Trophoblast cell (in vitro differentiated cells and primary cell): ENCODE data around the gene HCFC2.
"Not testable (repeated sequence)": the region's sequence is repeated elsewhere in the genome, so short reads cannot be mapped to it uniquely, and the experiment has no call there.

Source experiments
- DNase-seq, 2 donors: peaks; one replicate each; pipeline ENCODE4 v3.0.0-alpha.2; 2016
- H2AFZ ChIP-seq: 2 replicates; pipeline ENCODE4 v1.6.1; 2013; ENCODE audit warnings: low read length, moderate library complexity, mild to moderate bottlenecking; ENCODE audit not compliant: insufficient read depth, poor library complexity
- H2AK5ac ChIP-seq: 2 replicates; pipeline ENCODE4 v1.6.1; 2013; ENCODE audit warnings: mild to moderate bottlenecking, low read length
- H2BK120ac ChIP-seq: 2 replicates; pipeline ENCODE4 v1.6.1; 2013; ENCODE audit warnings: low read length, mild to moderate bottlenecking, moderate library complexity; ENCODE audit not compliant: insufficient read depth, poor library complexity
- H2BK12ac ChIP-seq: 2 replicates; pipeline ENCODE4 v1.6.1; 2013; ENCODE audit warnings: mild to moderate bottlenecking, low read length, moderate library complexity
- H2BK5ac ChIP-seq: 2 replicates; pipeline ENCODE4 v1.6.1; 2013; ENCODE audit warnings: low read length, low read depth, moderate library complexity, mild to moderate bottlenecking; ENCODE audit not compliant: poor library complexity
- H3K14ac ChIP-seq: 2 replicates; pipeline ENCODE4 v1.6.1; 2013; ENCODE audit warnings: mild to moderate bottlenecking, low read length
- H3K18ac ChIP-seq: 2 replicates; pipeline ENCODE4 v1.6.1; 2013; ENCODE audit warnings: mild to moderate bottlenecking, low read length
- H3K23ac ChIP-seq: 2 replicates; pipeline ENCODE4 v1.6.1; 2013; ENCODE audit warnings: low read length
- H3K27ac ChIP-seq: 2 replicates; pipeline ENCODE4 v1.5.1; 2013; ENCODE audit warnings: low read depth, mild to moderate bottlenecking, inconsistent platforms, low read length, moderate library complexity
- H3K27me3 ChIP-seq: 2 replicates; pipeline ENCODE4 v1.6.1; 2013; ENCODE audit warnings: inconsistent platforms, mild to moderate bottlenecking, low read length, moderate library complexity; ENCODE audit not compliant: insufficient read depth
- H3K36me3 ChIP-seq, 2 experiments: 1 replicate in 1 of 2; 2 replicates in 1 of 2; pipeline ENCODE4 v1.6.1; 2013; ENCODE audit warnings: low read length in 2 of 2, mild to moderate bottlenecking in 2 of 2, moderate library complexity in 1 of 2; ENCODE audit not compliant: insufficient read depth in 2 of 2, control insufficient read depth in 1 of 2
- H3K4ac ChIP-seq: 2 replicates; pipeline ENCODE4 v1.6.1; 2013; ENCODE audit warnings: low read depth, mild to moderate bottlenecking, low read length, moderate library complexity
- H3K4me1 ChIP-seq, 2 experiments: 1 replicate in 1 of 2; 2 replicates in 1 of 2; pipeline ENCODE4 v1.6.1; 2013; ENCODE audit warnings: low read length in 2 of 2, mild to moderate bottlenecking in 2 of 2, moderate library complexity in 1 of 2; ENCODE audit not compliant: insufficient read depth in 2 of 2, control insufficient read depth in 1 of 2
- H3K4me2 ChIP-seq: 2 replicates; pipeline ENCODE4 v1.6.1; 2013; ENCODE audit warnings: inconsistent platforms, mild to moderate bottlenecking, low read length, moderate library complexity
- H3K4me3 ChIP-seq: 2 replicates; pipeline ENCODE4 v1.5.1; 2013; ENCODE audit warnings: mild to moderate bottlenecking, low read depth, low read length, inconsistent platforms
- H3K79me1 ChIP-seq: one replicate; pipeline ENCODE4 v1.6.1; 2013; ENCODE audit warnings: low read length
- H3K79me2 ChIP-seq: 2 replicates; pipeline ENCODE4 v1.6.1; 2013; ENCODE audit warnings: low read length, mild to moderate bottlenecking; ENCODE audit not compliant: control insufficient read depth, insufficient read depth, poor library complexity
- H3K9ac ChIP-seq: 2 replicates; pipeline ENCODE4 v1.6.1; 2013; ENCODE audit warnings: mild to moderate bottlenecking, low read length
- H3K9me3 ChIP-seq: 2 replicates; pipeline ENCODE4 v1.6.1; 2013; ENCODE audit warnings: low read depth, mild to moderate bottlenecking, control low read depth, inconsistent platforms, low read length; ENCODE audit not compliant: insufficient read depth
- H4K12ac ChIP-seq: 2 replicates; pipeline ENCODE4 v1.6.1; 2013; ENCODE audit warnings: low read depth, mild to moderate bottlenecking, low read length, moderate library complexity
- H4K8ac ChIP-seq: 2 replicates; pipeline ENCODE4 v1.6.1; 2013; ENCODE audit warnings: low read depth, mild to moderate bottlenecking, low read length, moderate library complexity
- H4K91ac ChIP-seq: one replicate; pipeline ENCODE4 v1.6.1; 2013; ENCODE audit warnings: low read depth, mild to moderate bottlenecking, low read length, moderate library complexity
- WGBS: extraction: QIAGEN DNeasy Blood & Tissue Kit; methylation state at CpG from one replicate; pipeline ENCODE4 v1.1.7; 2013; ENCODE audit warnings: missing lambda C conversion rate; ENCODE audit not compliant: insufficient read length, insufficient coverage; ENCODE audit errors: extremely low coverage; 5-methylcytosine and 5-hydroxymethylcytosine counted together

HCFC2 gene

DNA sequence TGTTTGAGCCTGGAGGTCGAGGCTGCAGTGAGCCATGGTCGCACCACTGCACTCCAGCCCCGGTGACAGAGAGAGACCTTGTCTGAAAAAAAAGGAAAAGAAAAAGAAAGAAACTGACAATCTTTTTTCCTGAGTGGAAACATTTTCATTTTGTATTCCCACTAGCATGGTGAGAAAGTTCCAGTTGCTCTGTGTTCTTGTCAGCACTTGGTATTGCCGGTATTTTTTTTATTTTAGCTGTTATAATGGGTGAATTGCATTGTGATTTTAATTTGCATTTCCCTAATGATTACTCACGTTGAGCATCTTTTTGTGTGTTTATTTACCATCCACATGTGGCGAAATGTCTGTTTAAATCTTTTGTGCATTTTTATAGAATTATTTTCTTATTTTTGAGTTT lies 40.0 kb upstream of the HCFC2 start:
- Histone ChIP-seq H2AK5ac (no peak overlapping the region), H3K9ac (no peak overlapping the region), H2BK120ac (no peak overlapping the region), H4K91ac (no peak overlapping the region), H4K12ac (no peak overlapping the region), H3K4me2 (no peak overlapping the region), H2BK5ac (no peak overlapping the region), H2BK12ac (no peak overlapping the region), H3K27me3 (no peaks in the 10 kb centered on the region), H3K27ac (no peak overlapping the region), H3K79me2 (no peaks in the 10 kb centered on the region), H3K79me1 (no peaks in the 10 kb centered on the region), H3K23ac (no peak overlapping the region), H3K9me3 (peaks cover 2% of the 10 kb centered on the region), H3K4ac (no peak overlapping the region), H3K4me1 (no peaks in the 10 kb centered on the region), H3K18ac (no peak overlapping the region), H2AFZ (no peak overlapping the region), H3K14ac (no peak overlapping the region), H3K4me3 (no peak overlapping the region), H4K8ac (no peak overlapping the region), H3K36me3 (no peaks in the 10 kb centered on the region)
- no peak for DNase-seq
- no CpG with 5 or more reads among the region's 6 CpGs for WGBS

DNA sequence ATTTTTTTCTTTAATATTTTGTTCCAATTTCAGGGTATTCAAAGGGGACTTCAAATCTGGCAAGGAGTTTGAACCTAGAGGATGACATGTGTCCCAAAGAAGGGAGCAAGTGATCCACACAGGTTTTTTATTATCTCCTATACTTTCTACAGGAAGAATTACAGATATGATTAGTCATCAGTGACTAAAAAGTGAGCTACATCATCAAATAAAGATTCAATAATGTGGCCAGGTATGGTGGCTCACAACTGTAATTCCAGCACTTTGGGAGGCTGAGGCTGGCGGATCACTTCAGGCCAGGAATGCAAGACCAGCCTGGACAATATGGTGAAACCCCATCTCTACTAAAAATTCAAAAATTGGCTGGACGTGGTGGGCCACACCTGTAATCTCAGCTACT lies 38.6 kb upstream of the HCFC2 start:
- Histone ChIP-seq H3K4me3 (no peak overlapping the region), H3K9me3 (peaks cover 2% of the 10 kb centered on the region), H3K4ac (no peak overlapping the region), H3K14ac (no peak overlapping the region), H3K18ac (no peak overlapping the region), H3K4me1 (no peaks in the 10 kb centered on the region), H4K91ac (no peak overlapping the region), H3K36me3 (no peaks in the 10 kb centered on the region), H3K79me1 (no peaks in the 10 kb centered on the region), H2BK12ac (no peak overlapping the region), H2BK120ac (no peak overlapping the region), H2AK5ac (no peak overlapping the region), H2BK5ac (no peak overlapping the region), H3K9ac (no peak overlapping the region), H3K23ac (no peak overlapping the region), H4K12ac (no peak overlapping the region), H3K4me2 (no peak overlapping the region), H4K8ac (no peak overlapping the region), H3K79me2 (no peaks in the 10 kb centered on the region), H3K27me3 (no peaks in the 10 kb centered on the region), H3K27ac (no peak overlapping the region), H2AFZ (no peak overlapping the region)
- DNase-seq: no peak
- WGBS: no CpG with 5 or more reads among the region's 2 CpGs

DNA sequence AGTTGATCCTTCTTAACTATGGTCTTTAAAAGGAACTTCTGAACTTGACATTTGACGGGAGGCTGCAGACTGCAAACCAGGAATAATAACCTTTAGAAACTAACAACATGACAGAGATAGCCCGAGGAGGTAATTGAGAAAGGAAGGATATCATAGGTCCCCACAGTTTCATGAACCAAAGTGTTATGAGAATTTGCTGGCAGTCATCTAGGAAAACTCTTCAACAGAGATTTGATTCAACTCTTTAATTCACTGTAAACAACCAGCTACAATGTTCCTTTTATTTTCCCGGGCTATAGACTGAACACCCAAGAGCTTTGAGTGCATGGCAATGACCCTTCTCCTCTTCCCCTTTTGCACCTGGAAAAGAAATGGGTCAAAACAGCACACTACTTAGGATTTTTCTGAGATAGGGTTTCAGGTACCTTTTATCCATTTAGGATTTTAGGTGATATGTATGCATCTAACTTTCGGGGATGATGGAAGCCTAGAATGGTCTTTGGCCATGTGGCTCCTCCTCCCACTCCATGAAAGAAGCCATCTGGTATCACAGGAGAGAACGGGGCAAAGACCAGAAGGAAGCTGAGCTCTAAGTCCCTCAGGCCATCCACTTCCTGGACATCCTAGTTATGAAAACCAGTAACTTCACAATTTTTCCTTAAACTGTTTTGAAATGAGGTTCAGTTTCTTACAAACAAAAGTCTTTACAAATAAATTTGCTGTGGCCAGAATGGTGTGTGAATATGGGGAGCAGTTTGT lies 37.3 kb upstream of the HCFC2 start:
- Histone ChIP-seq H3K14ac (no peak overlapping the region), H3K9me3 (no peaks in the 10 kb centered on the region), H3K4me2 (no peak overlapping the region), H3K27me3 (no peaks in the 10 kb centered on the region), H4K12ac (no peak overlapping the region), H3K4ac (no peak overlapping the region), H3K23ac (no peak overlapping the region), H3K79me2 (no peaks in the 10 kb centered on the region), H3K9ac (no peak overlapping the region), H4K8ac (no peak overlapping the region), H3K79me1 (no peaks in the 10 kb centered on the region), H2AK5ac (no peak overlapping the region), H3K18ac (no peak overlapping the region), H4K91ac (no peak overlapping the region), H3K36me3 (no peaks in the 10 kb centered on the region), H3K27ac (no peak overlapping the region), H2BK120ac (no peak overlapping the region), H3K4me1 (no peaks in the 10 kb centered on the region), H2BK5ac (no peak overlapping the region), H2BK12ac (no peak overlapping the region), H2AFZ (no peak overlapping the region), H3K4me3 (no peak overlapping the region)
- WGBS: no CpG with 5 or more reads among the region's 5 CpGs
- no peak for DNase-seq

DNA sequence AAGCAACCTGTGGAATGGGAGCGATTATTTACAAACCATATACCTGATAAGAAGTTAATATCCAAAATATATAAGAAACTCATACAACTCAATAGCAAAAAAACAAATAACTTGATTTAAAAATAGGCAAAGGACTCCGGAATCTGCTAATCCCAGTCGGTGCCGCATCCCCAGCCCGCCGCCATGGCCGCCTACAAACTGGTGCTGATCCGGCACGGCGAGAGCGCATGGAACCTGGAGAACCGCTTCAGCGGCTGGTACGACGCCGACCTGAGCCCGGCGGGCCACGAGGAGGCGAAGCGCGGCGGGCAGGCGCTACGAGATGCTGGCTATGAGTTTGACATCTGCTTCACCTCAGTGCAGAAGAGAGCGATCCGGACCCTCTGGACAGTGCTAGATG lies 33.7 kb upstream of the HCFC2 start:
- not testable (repeated sequence) for H3K27ac ChIP-seq, DNase-seq, H3K14ac ChIP-seq, H3K18ac ChIP-seq, H4K91ac ChIP-seq, H4K12ac ChIP-seq, H2AK5ac ChIP-seq, H3K4me2 ChIP-seq, H3K79me1 ChIP-seq, H3K36me3 ChIP-seq, H2BK12ac ChIP-seq, H3K27me3 ChIP-seq, H3K4me3 ChIP-seq, H3K23ac ChIP-seq, H3K9ac ChIP-seq, H2BK120ac ChIP-seq, H3K79me2 ChIP-seq, H3K9me3 ChIP-seq, H3K4ac ChIP-seq, H2BK5ac ChIP-seq, H3K4me1 ChIP-seq, H4K8ac ChIP-seq, H2AFZ ChIP-seq
- no CpG with 5 or more reads among the region's 27 CpGs for WGBS
